ENCODE results near the gene WARS2.

Gene WARS2

DNA sequence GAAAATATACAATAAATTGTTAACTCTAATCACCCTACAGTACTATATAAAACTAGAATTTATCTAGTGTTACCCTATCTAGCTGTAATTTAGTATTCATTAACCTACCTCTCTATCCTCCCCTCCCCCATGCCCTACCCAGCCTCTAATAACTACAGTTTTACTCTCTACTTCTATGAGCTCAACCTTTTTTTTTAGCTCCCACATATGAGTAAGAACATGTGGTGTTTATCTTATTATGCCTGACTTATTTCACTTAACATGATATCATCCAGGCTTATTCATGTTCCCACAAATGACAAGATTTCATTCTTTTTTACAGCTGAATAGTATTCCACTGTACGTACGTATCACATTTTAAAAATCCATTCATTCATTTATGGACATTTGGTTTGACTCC, 46.0 kb upstream of the WARS2 start:
- Histone ChIP-seq H3K4me2 (ENCODE audit: low read length) (no peak overlapping the region), H3K79me2 (ENCODE audit: insufficient read depth, low read length) (no peaks in the 10 kb centered on the region), H3K4me1 (ENCODE audit: insufficient read depth, low read length, severe bottlenecking) (no peaks in the 10 kb centered on the region), H3K36me3 (ENCODE audit: insufficient read depth, low read length) (no peaks in the 10 kb centered on the region; the same call in 1 of the 2 replicates), H3K27ac (ENCODE audit: low read depth, low read length, poor library complexity, severe bottlenecking) (no peak overlapping the region), H3K9me2 (ENCODE audit: low read depth, low read length) (no peaks in the 10 kb centered on the region), H4K20me1 (ENCODE audit: insufficient read depth, low read length) (no peaks in the 10 kb centered on the region), H3K27me3 (ENCODE audit: insufficient read depth, low read length) (no peaks in the 10 kb centered on the region), H3K9me3 (ENCODE audit: low read length) (no peaks in the 10 kb centered on the region), H2AFZ (ENCODE audit: low read length) (no peak overlapping the region), H3K4me3 (ENCODE audit: low read depth, low read length, poor library complexity, severe bottlenecking) (no peak overlapping the region), H3F3A (ENCODE audit: insufficient read depth, low read length) (no peaks in the 10 kb centered on the region), H3K9ac (ENCODE audit: low read length) (no peak overlapping the region)
- TF ChIP-seq, protein P1, sequence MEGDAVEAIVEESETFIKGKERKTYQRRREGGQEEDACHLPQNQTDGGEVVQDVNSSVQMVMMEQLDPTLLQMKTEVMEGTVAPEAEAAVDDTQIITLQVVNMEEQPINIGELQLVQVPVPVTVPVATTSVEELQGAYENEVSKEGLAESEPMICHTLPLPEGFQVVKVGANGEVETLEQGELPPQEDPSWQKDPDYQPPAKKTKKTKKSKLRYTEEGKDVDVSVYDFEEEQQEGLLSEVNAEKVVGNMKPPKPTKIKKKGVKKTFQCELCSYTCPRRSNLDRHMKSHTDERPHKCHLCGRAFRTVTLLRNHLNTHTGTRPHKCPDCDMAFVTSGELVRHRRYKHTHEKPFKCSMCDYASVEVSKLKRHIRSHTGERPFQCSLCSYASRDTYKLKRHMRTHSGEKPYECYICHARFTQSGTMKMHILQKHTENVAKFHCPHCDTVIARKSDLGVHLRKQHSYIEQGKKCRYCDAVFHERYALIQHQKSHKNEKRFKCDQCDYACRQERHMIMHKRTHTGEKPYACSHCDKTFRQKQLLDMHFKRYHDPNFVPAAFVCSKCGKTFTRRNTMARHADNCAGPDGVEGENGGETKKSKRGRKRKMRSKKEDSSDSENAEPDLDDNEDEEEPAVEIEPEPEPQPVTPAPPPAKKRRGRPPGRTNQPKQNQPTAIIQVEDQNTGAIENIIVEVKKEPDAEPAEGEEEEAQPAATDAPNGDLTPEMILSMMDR (IDR thresholded peaks at IDR 0.05; ENCODE audit: low read length): no peak
- TF ChIP-seq EZH2 (IDR thresholded peaks at IDR 0.05; ENCODE audit: borderline replicate concordance, low read length): no peak

DNA sequence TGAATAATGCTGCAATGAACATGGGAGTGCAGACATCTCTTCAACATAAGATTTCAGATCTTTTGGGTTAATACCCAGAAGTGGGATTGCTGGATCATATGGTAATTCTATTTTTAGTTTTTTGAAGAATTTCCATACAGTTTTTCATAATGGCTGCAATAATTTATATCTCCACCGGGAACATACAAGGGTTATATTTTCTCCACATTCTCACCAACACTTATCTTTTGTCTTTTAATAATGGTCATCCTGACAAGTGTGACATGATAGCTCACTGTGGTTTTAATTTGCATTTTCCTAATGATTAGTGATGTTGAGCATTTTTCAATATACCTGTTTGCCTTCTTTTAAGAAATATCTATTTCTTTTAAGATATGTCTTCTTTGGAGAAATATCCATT, 44.5 kb upstream of the WARS2 start:
- no peak overlapping the region for H3K27ac ChIP-seq (ENCODE audit: low read depth, low read length, poor library complexity, severe bottlenecking)
- H3K9me2 ChIP-seq (ENCODE audit: low read depth, low read length): no peaks in the 10 kb centered on the region
- TF ChIP-seq, protein P1 (IDR thresholded peaks at IDR 0.05; ENCODE audit: low read length): no peak
- TF ChIP-seq EZH2 (IDR thresholded peaks at IDR 0.05; ENCODE audit: borderline replicate concordance, low read length): no peak
- H3K27me3 ChIP-seq (ENCODE audit: insufficient read depth, low read length): no peaks in the 10 kb centered on the region
- no peak overlapping the region for H3K9ac ChIP-seq (ENCODE audit: low read length)
- no peaks in the 10 kb centered on the region for H3K79me2 ChIP-seq (ENCODE audit: insufficient read depth, low read length)
- no peaks in the 10 kb centered on the region for H3F3A ChIP-seq (ENCODE audit: insufficient read depth, low read length)
- no peak overlapping the region for H3K4me2 ChIP-seq (ENCODE audit: low read length)
- H2AFZ ChIP-seq (ENCODE audit: low read length): no peak overlapping the region
- no peaks in the 10 kb centered on the region for H3K4me1 ChIP-seq (ENCODE audit: insufficient read depth, low read length, severe bottlenecking)
- H3K4me3 ChIP-seq (ENCODE audit: low read depth, low read length, poor library complexity, severe bottlenecking): no peak overlapping the region
- H3K36me3 ChIP-seq (ENCODE audit: insufficient read depth, low read length): no peaks in the 10 kb centered on the region; the same call in 1 of the 2 replicates
- no peaks in the 10 kb centered on the region for H4K20me1 ChIP-seq (ENCODE audit: insufficient read depth, low read length)
- H3K9me3 ChIP-seq (ENCODE audit: low read length): no peaks in the 10 kb centered on the region

DNA sequence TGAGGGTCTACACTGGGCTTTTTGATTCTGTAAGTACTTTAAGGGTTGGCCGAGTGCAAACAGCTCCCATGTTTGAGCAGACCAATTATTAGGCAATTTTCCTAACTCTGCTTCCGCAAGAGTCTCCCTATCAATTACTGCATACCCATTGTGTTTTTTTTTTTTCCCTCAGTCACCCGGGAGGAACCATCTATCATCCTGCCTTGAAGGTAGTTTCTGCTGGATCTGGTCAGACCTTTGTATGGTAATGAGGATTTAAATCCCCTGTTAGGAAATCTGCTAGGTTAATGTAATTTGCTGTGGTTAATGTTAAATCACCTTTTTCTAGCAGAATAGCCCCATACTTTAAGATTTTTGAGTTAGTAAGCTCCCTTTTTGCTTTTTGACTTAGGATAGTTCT, 40.8 kb upstream of the WARS2 start:
- no peak overlapping the region for H3K4me2 ChIP-seq (ENCODE audit: low read length)
- no peak overlapping the region for H3K27ac ChIP-seq (ENCODE audit: low read depth, low read length, poor library complexity, severe bottlenecking)
- no peaks in the 10 kb centered on the region for H3K4me1 ChIP-seq (ENCODE audit: insufficient read depth, low read length, severe bottlenecking)
- no peaks in the 10 kb centered on the region for H3K9me3 ChIP-seq (ENCODE audit: low read length)
- H3K4me3 ChIP-seq (ENCODE audit: low read depth, low read length, poor library complexity, severe bottlenecking): no peak overlapping the region
- H3K79me2 ChIP-seq (ENCODE audit: insufficient read depth, low read length): no peaks in the 10 kb centered on the region
- TF ChIP-seq, protein P1 (IDR thresholded peaks at IDR 0.05; ENCODE audit: low read length): no peak
- no peak for TF ChIP-seq EZH2 (IDR thresholded peaks at IDR 0.05; ENCODE audit: borderline replicate concordance, low read length)
- no peaks in the 10 kb centered on the region for H3K36me3 ChIP-seq (ENCODE audit: insufficient read depth, low read length)
- no peaks in the 10 kb centered on the region for H3K27me3 ChIP-seq (ENCODE audit: insufficient read depth, low read length)
- H4K20me1 ChIP-seq (ENCODE audit: insufficient read depth, low read length): no peaks in the 10 kb centered on the region
- H3F3A ChIP-seq (ENCODE audit: insufficient read depth, low read length): no peaks in the 10 kb centered on the region
- H3K9me2 ChIP-seq (ENCODE audit: low read depth, low read length): no peaks in the 10 kb centered on the region
- H2AFZ ChIP-seq (ENCODE audit: low read length): no peak overlapping the region
- no peak overlapping the region for H3K9ac ChIP-seq (ENCODE audit: low read length)

Measured in OCI-LY1 (cell line).